Measurements from ENCODE around the gene KIF5C.

Gene KIF5C

DNA sequence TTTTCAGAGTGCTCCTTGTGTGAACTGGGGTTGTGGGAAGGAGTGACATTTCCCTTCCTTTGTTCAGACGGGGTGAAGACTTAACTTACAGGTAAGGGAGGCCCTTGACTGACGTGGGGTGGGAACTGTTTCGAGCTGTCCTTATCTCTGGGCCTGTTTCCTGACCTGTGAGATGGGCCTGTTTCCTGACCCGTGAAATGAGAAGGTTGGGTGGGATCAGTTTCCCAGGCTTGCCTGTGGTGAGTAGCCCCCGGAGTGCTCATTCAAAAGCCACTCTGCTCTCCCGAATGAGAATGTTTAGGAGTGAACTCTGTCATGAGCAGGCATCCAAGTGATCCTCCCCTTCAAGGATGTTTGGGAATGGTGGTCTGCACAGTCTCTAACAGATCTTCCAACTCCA lies 159.4 kb downstream of the KIF5C start:
- Histone ChIP-seq H3K4me3 (ENCODE audit: low read depth in 1 of 2, low read length in 2 of 2) (no peak overlapping the region), H3K36me3 (ENCODE audit: control insufficient read depth in 1 of 2, insufficient read depth in 2 of 2, low read length in 2 of 2) (no peaks in the 10 kb centered on the region), H3K4me1 (ENCODE audit: control insufficient read depth in 1 of 2, insufficient read depth in 2 of 2, low read length in 2 of 2) (peaks cover 0 to 4% of the 10 kb centered on the region in 2 donors), H3K9me3 (ENCODE audit: control insufficient read depth in 1 of 2, low read length in 2 of 2) (no peaks in the 10 kb centered on the region), H3K27me3 (ENCODE audit: low read depth, low read length) (peaks cover 11% of the 10 kb centered on the region), H3K27ac (ENCODE audit: low read length) (no peak overlapping the region)

- Histone ChIP-seq H3K4me3 (ENCODE audit: low read depth in 1 of 2, low read length in 2 of 2) (no peak overlapping the region), H3K9me3 (ENCODE audit: control insufficient read depth in 1 of 2, low read length in 2 of 2) (no peaks in the 10 kb centered on the region), H3K4me1 (ENCODE audit: control insufficient read depth in 1 of 2, insufficient read depth in 2 of 2, low read length in 2 of 2) (peaks cover 0 to 4% of the 10 kb centered on the region in 2 donors), H3K36me3 (ENCODE audit: control insufficient read depth in 1 of 2, insufficient read depth in 2 of 2, low read length in 2 of 2) (no peaks in the 10 kb centered on the region), H3K27me3 (ENCODE audit: low read depth, low read length) (peaks cover 11% of the 10 kb centered on the region), H3K27ac (ENCODE audit: low read length) (no peak overlapping the region)
These were observed 161.7 kb downstream of the KIF5C start for GRCh38 chr2:149036507-149037293.

GRCh38 chr2:149037851-149038250 lies 162.8 kb downstream of the KIF5C start:
- peaks cover 11% of the 10 kb centered on the region for H3K27me3 ChIP-seq (ENCODE audit: low read depth, low read length)
- H3K4me3 ChIP-seq (ENCODE audit: low read depth in 1 of 2, low read length in 2 of 2): no peak overlapping the region
- no peaks in the 10 kb centered on the region for H3K9me3 ChIP-seq (ENCODE audit: control insufficient read depth in 1 of 2, low read length in 2 of 2)
- H3K27ac ChIP-seq (ENCODE audit: low read length): no peak overlapping the region
- H3K4me1 ChIP-seq (ENCODE audit: control insufficient read depth in 1 of 2, insufficient read depth in 2 of 2, low read length in 2 of 2): peaks cover 0 to 4% of the 10 kb centered on the region in 2 donors
- H3K36me3 ChIP-seq (ENCODE audit: control insufficient read depth in 1 of 2, insufficient read depth in 2 of 2, low read length in 2 of 2): no peaks in the 10 kb centered on the region

- Histone ChIP-seq H3K27me3 (ENCODE audit: low read depth, low read length) (peaks cover 11% of the 10 kb centered on the region), H3K27ac (ENCODE audit: low read length) (no peak within 1 kb of the TSS), H3K4me3 (ENCODE audit: low read depth in 1 of 2, low read length in 2 of 2) (peak within 1 kb of the TSS; percentile 21 to 41)
These were observed 163.6 kb downstream of the KIF5C start, which contains the start of gene LYPD6B for GRCh38 chr2:149038442-149039212. Gene LYPD6B (plus strand): TSS chr2:149038699. CDS start chr2:149130949, 92,250 bp downstream.

DNA sequence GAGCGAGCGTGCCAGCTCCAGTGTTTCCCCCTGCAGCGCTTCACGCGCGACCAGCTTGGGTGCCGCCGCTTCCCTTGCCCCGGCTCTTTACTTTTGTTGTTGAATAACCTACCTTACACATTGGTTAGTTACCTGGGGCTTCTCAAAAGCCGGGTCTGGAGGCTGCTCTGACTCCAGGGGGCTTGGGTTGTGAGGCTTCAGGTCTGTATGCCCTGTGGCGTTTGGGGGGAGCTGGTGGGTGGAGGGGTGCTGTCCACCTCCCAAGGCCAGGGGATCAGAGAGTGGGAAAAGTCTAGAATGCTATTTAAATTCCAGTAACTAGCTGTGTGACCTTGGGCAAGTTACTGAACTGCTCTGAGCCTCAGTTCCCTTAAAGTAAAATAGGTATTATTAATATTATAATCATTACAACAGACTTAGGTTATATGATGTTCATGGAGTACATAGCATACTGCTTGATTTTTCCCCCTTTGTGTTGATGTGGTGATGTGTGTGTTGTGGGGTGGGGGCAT lies 164.2 kb downstream of the KIF5C start:
- no peaks in the 10 kb centered on the region for H3K36me3 ChIP-seq (ENCODE audit: control insufficient read depth in 1 of 2, insufficient read depth in 2 of 2, low read length in 2 of 2)
- H3K4me1 ChIP-seq (ENCODE audit: control insufficient read depth in 1 of 2, insufficient read depth in 2 of 2, low read length in 2 of 2): peaks cover 0 to 4% of the 10 kb centered on the region in 2 donors
- H3K27me3 ChIP-seq (ENCODE audit: low read depth, low read length): peaks cover 11% of the 10 kb centered on the region
- peak overlapping the region in 1 of 2 donors; percentile 21 for H3K4me3 ChIP-seq (ENCODE audit: low read depth in 1 of 2, low read length in 2 of 2)
- H3K27ac ChIP-seq (ENCODE audit: low read length): no peak overlapping the region
- H3K9me3 ChIP-seq (ENCODE audit: control insufficient read depth in 1 of 2, low read length in 2 of 2): no peaks in the 10 kb centered on the region

More at GRCh38 chr2:149038442-149039212, 163.6 kb downstream of the KIF5C start, which contains the start of gene LYPD6B:
- Histone ChIP-seq H3K4me1 (ENCODE audit: control insufficient read depth in 1 of 2, insufficient read depth in 2 of 2, low read length in 2 of 2) (peaks cover 0 to 4% of the 10 kb centered on the region in 2 donors), H3K36me3 (ENCODE audit: control insufficient read depth in 1 of 2, insufficient read depth in 2 of 2, low read length in 2 of 2) (no peaks in the 10 kb centered on the region), H3K9me3 (ENCODE audit: control insufficient read depth in 1 of 2, low read length in 2 of 2) (no peaks in the 10 kb centered on the region)

DNA sequence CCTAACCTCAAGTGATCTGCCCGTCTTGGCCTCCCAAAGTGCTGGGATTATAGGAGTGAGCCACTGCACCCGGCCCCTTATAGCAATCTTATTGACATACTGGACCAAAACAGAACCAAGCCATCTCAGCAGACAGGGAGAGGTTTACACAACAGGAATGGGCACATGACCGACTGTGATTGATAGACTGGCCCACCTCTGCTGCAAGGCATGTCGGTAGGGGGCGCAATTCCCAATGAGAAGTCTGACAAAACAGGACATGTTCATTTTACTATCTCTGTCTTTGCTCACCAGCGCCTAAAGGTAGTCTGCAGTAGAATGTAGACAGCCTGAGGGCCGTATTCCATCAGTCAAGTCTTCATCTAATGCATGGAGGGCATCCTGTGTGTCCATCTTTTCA lies 165.4 kb downstream of the KIF5C start:
- Histone ChIP-seq H3K27ac (ENCODE audit: low read length) (no peak overlapping the region), H3K9me3 (ENCODE audit: control insufficient read depth in 1 of 2, low read length in 2 of 2) (no peaks in the 10 kb centered on the region), H3K4me3 (ENCODE audit: low read depth in 1 of 2, low read length in 2 of 2) (no peak overlapping the region), H3K27me3 (ENCODE audit: low read depth, low read length) (peaks cover 11% of the 10 kb centered on the region), H3K36me3 (ENCODE audit: control insufficient read depth in 1 of 2, insufficient read depth in 2 of 2, low read length in 2 of 2) (no peaks in the 10 kb centered on the region), H3K4me1 (ENCODE audit: control insufficient read depth in 1 of 2, insufficient read depth in 2 of 2, low read length in 2 of 2) (peaks cover 0 to 4% of the 10 kb centered on the region in 2 donors)

- Histone ChIP-seq H3K9me3 (ENCODE audit: control insufficient read depth in 1 of 2, low read length in 2 of 2) (peaks cover 0 to 7% of the 10 kb centered on the region in 2 donors), H3K27me3 (ENCODE audit: low read depth, low read length) (peaks cover 11% of the 10 kb centered on the region), H3K36me3 (ENCODE audit: control insufficient read depth in 1 of 2, insufficient read depth in 2 of 2, low read length in 2 of 2) (no peaks in the 10 kb centered on the region), H3K27ac (ENCODE audit: low read length) (no peak overlapping the region), H3K4me3 (ENCODE audit: low read depth in 1 of 2, low read length in 2 of 2) (no peak overlapping the region), H3K4me1 (ENCODE audit: control insufficient read depth in 1 of 2, insufficient read depth in 2 of 2, low read length in 2 of 2) (peaks cover 0 to 4% of the 10 kb centered on the region in 2 donors)
These were observed 166.5 kb downstream of the KIF5C start for GRCh38 chr2:149041482-149041881.

DNA sequence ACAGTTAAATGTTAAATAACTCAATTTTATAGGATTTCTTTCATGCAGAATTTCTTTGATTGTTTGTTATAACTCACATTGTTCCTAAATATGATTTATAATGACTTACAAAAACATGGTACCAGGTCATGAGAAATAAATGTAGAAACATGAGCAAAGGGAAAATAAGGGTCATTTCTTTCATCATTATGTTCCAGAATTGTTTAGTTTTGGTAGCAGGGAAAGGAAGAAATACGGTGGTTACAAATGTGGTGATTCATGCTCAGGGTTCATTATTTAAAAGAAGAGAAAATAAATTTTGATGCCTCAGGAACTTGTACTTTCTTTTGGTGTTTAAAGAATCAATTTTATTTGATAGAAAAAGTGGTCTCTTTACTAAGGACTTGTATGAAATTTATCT lies 167.9 kb downstream of the KIF5C start:
- H3K36me3 ChIP-seq (ENCODE audit: control insufficient read depth in 1 of 2, insufficient read depth in 2 of 2, low read length in 2 of 2): no peaks in the 10 kb centered on the region
- no peak overlapping the region for H3K4me3 ChIP-seq (ENCODE audit: low read depth in 1 of 2, low read length in 2 of 2)
- H3K27ac ChIP-seq (ENCODE audit: low read length): no peak overlapping the region
- H3K9me3 ChIP-seq (ENCODE audit: control insufficient read depth in 1 of 2, low read length in 2 of 2): peaks cover 7 to 17% of the 10 kb centered on the region in 2 donors
- H3K27me3 ChIP-seq (ENCODE audit: low read depth, low read length): peaks cover 1% of the 10 kb centered on the region
- H3K4me1 ChIP-seq (ENCODE audit: control insufficient read depth in 1 of 2, insufficient read depth in 2 of 2, low read length in 2 of 2): peaks cover 0 to 4% of the 10 kb centered on the region in 2 donors

DNA sequence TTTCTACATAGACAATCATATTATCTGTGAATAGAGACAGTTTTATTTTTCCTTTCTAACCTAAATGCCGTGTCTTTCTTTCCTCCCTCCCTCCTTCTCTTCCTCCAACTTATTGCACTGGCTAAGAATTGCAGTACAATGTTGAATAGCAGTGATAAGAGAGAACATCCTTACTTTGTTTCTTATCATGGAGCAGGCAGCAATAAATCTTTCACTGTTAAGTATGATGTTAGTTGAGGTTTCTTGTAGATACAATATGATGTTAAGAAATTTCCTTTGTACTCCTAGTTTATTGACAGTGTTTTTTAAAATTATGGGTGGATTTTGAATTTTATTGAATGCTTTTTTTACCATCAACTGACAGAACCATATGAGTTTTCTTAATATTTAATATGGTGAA lies 169.5 kb downstream of the KIF5C start:
- no peak overlapping the region for H3K4me3 ChIP-seq (ENCODE audit: low read depth in 1 of 2, low read length in 2 of 2)
- no peak overlapping the region for H3K27ac ChIP-seq (ENCODE audit: low read length)
- H3K4me1 ChIP-seq (ENCODE audit: control insufficient read depth in 1 of 2, insufficient read depth in 2 of 2, low read length in 2 of 2): no peaks in the 10 kb centered on the region
- no peaks in the 10 kb centered on the region for H3K36me3 ChIP-seq (ENCODE audit: control insufficient read depth in 1 of 2, insufficient read depth in 2 of 2, low read length in 2 of 2)
- no peaks in the 10 kb centered on the region for H3K27me3 ChIP-seq (ENCODE audit: low read depth, low read length)
- H3K9me3 ChIP-seq (ENCODE audit: control insufficient read depth in 1 of 2, low read length in 2 of 2): peaks cover 7 to 17% of the 10 kb centered on the region in 2 donors

DNA sequence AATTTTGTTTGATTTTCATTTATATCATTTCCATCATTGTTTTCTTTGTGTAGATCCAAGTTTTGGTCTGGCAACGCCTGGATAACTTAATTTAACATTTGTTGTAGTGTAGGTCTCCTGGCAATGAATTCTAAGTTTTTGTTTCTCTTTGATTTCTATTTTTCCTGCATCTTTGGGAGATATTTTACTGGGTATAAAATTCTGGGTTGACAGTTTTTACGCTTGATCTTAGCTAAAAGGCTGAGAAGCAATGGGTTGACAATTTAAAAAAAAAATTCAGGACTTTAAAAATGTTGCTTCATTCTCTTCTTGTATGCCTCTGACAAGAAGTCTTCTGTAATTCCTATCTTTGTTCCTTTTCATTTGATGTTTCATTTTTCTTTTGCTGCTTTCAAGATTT lies 172.1 kb downstream of the KIF5C start:
- Histone ChIP-seq H3K27me3 (ENCODE audit: low read depth, low read length) (no peaks in the 10 kb centered on the region), H3K9me3 (ENCODE audit: control insufficient read depth in 1 of 2, low read length in 2 of 2) (peaks cover 7 to 17% of the 10 kb centered on the region in 2 donors), H3K4me1 (ENCODE audit: control insufficient read depth in 1 of 2, insufficient read depth in 2 of 2, low read length in 2 of 2) (no peaks in the 10 kb centered on the region), H3K27ac (ENCODE audit: low read length) (no peak overlapping the region), H3K36me3 (ENCODE audit: control insufficient read depth in 1 of 2, insufficient read depth in 2 of 2, low read length in 2 of 2) (no peaks in the 10 kb centered on the region), H3K4me3 (ENCODE audit: low read depth in 1 of 2, low read length in 2 of 2) (no peak overlapping the region)

GRCh38 chr2:149049142-149049541 lies 174.1 kb downstream of the KIF5C start:
- Histone ChIP-seq H3K9me3 (ENCODE audit: control insufficient read depth in 1 of 2, low read length in 2 of 2) (peaks cover 7 to 17% of the 10 kb centered on the region in 2 donors), H3K27me3 (ENCODE audit: low read depth, low read length) (no peaks in the 10 kb centered on the region), H3K36me3 (ENCODE audit: control insufficient read depth in 1 of 2, insufficient read depth in 2 of 2, low read length in 2 of 2) (no peaks in the 10 kb centered on the region), H3K4me1 (ENCODE audit: control insufficient read depth in 1 of 2, insufficient read depth in 2 of 2, low read length in 2 of 2) (no peaks in the 10 kb centered on the region), H3K27ac (ENCODE audit: low read length) (no peak overlapping the region), H3K4me3 (ENCODE audit: low read depth in 1 of 2, low read length in 2 of 2) (no peak overlapping the region)

All from muscle layer of duodenum (tissue), 2 donors.